ENCODE data around the gene GALNT17.
"Not testable (repeated sequence)": the region's sequence is repeated elsewhere in the genome, so short reads cannot be mapped to it uniquely, and the experiment has no call there.

GALNT17 gene

DNA sequence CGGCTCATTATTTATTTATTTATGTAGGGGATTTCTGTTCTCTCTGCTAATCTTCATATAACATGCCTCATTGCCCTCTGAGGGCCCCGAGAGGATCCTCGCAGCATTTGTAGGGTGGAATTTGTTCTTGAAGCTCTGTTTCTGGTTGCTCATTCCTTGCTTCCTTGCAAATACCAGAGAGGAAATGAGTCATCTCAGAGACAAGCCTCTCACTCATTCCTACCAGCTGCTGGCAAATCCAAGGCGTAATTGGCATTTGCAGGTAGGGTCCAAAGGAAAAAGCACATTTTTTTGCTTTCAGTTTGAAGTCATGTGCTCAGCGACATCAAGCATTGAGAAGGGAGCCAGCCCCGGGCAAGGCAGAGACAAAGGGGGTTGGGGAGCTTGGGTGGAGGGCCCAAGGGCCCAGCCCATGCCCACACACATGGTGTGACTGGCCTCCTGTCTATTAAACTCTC is 501.6 kb downstream of the GALNT17 start:
- TF ChIP-seq, protein P1, sequence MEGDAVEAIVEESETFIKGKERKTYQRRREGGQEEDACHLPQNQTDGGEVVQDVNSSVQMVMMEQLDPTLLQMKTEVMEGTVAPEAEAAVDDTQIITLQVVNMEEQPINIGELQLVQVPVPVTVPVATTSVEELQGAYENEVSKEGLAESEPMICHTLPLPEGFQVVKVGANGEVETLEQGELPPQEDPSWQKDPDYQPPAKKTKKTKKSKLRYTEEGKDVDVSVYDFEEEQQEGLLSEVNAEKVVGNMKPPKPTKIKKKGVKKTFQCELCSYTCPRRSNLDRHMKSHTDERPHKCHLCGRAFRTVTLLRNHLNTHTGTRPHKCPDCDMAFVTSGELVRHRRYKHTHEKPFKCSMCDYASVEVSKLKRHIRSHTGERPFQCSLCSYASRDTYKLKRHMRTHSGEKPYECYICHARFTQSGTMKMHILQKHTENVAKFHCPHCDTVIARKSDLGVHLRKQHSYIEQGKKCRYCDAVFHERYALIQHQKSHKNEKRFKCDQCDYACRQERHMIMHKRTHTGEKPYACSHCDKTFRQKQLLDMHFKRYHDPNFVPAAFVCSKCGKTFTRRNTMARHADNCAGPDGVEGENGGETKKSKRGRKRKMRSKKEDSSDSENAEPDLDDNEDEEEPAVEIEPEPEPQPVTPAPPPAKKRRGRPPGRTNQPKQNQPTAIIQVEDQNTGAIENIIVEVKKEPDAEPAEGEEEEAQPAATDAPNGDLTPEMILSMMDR (IDR thresholded peaks at IDR 0.05; ENCODE audit: control insufficient read depth, extremely low read depth, insufficient read depth): no peak
- H3K4me3 ChIP-seq (ENCODE audit: low read depth, low read length): no peak overlapping the region
- DNase-seq (ENCODE audit: low read depth): no peak

DNA sequence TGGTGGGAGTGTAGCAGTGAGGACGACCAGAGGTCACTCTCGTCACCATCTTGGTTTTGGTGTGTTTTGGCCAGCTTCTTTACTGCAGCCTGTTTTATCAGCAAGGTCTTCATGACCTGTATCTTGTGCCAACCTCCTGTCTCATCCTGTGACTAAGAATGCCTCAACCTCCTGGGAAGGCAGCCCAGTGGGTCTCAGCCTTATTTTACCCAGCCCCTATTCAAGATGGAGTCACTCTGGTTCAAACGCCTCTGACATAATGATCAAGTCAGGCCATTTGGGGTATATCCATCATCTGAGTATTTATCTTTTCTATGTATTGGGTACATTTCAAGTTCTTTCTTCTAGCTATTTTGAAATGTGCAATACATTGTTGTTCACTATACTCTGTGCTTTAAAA is 503.9 kb downstream of the GALNT17 start:
- not testable (repeated sequence) for H3K4me3 ChIP-seq (ENCODE audit: low read depth, low read length)

GRCh38 chr7:71636329-71636728 is 504.4 kb downstream of the GALNT17 start:
- no peak for DNase-seq (ENCODE audit: low read depth)
- TF ChIP-seq, protein P1 (IDR thresholded peaks at IDR 0.05; ENCODE audit: control insufficient read depth, extremely low read depth, insufficient read depth): no peak
- H3K4me3 ChIP-seq (ENCODE audit: low read depth, low read length): no peak overlapping the region

More for the DNA sequence above, 503.9 kb downstream of the GALNT17 start:
- not testable (repeated sequence) for DNase-seq (ENCODE audit: low read depth)

DNA sequence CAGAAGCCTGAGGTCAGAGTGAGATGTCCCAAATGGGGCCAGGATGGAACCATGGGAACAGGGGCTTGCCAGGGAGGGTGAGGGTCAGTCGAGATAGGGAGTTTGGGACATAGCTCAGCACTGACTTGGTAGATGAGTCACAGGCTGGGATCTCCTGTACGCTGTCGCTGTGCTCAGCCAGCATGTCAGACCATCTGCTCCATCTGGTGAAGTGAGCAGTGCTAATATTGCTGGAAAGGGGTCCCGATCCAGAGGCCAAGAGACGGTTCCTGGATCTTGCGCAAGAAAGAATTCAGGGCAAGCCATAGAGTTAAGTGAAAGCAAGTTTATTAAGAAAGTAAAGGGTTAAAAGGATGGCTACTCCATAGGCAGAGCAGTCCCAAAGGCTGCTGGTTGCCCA is 505.6 kb downstream of the GALNT17 start:
- no peak for DNase-seq (ENCODE audit: low read depth)
- TF ChIP-seq, protein P1 (IDR thresholded peaks at IDR 0.05; ENCODE audit: control insufficient read depth, extremely low read depth, insufficient read depth): no peak
- H3K4me3 ChIP-seq (ENCODE audit: low read depth, low read length): no peak overlapping the region

DNA sequence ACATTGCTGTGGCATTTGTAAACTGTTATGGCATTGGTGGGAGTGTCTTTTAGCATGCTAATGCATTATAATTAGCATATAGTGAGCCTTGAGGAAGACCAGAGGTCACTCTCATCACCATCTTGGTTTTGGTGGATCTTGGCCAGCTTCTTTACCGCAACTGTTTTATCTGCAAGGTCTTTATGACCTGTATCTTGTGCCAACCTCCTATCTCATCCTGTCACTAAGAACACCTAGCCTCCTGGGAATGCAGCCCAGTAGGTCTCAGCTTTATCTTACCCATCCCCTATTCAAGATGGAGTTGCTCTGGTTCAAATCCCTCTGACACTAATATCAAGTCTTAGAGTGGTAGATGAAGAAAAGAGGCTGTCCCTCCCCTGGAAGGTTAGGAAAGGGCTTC is 506.2 kb downstream of the GALNT17 start:
- no peak overlapping the region for H3K4me3 ChIP-seq (ENCODE audit: low read depth, low read length)
- TF ChIP-seq, protein P1 (IDR thresholded peaks at IDR 0.05; ENCODE audit: control insufficient read depth, extremely low read depth, insufficient read depth): no peak
- DNase-seq (ENCODE audit: low read depth): no peak

- no peak overlapping the region for H3K4me3 ChIP-seq (ENCODE audit: low read depth, low read length)
- no peak for DNase-seq (ENCODE audit: low read depth)
- TF ChIP-seq, protein P1 (IDR thresholded peaks at IDR 0.05; ENCODE audit: control insufficient read depth, extremely low read depth, insufficient read depth): no peak
These were observed 507.6 kb downstream of the GALNT17 start for GRCh38 chr7:71639382-71640085.

DNA sequence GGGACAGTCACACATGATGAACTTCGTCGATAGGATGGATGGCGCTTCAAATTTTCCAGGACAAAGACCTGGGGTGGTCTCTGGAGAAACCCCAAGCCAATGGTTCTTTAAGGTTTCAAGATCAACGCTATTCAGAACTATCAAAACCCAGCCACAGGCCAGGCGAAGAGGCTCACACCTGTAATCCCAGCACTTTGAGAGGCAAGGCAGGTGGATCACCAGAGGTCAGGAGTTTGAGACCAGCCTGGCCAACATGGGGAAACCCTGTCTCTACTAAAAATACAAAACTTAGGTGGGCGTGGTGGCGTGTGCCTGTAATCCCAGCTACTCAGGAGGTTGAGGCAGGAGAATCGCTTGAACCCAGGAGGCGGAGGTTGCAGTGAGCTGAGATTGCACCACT is 511.1 kb downstream of the GALNT17 start:
- not testable (repeated sequence) for H3K4me3 ChIP-seq (ENCODE audit: low read depth, low read length); DNase-seq (ENCODE audit: low read depth)

DNA sequence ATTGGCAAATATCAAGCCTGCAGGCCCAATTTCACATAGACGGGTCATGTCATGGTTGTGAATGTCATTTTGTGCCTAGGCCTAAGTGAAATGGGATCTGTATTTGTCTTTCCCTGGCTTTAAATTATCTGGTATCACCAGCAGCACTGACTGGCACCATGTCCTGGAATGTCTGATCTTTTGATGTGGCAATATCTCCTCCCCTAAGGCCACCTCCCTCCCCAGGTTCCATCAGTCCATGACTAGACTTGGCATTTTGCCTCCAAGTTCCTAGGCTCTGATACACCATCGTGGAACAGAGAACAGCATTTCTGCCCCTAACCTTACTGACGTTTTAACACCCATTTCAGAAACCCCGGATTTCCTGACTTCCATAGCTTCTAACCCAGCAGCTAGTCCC is 513.9 kb downstream of the GALNT17 start:
- no peak for DNase-seq (ENCODE audit: low read depth)
- TF ChIP-seq, protein P1 (IDR thresholded peaks at IDR 0.05; ENCODE audit: control insufficient read depth, extremely low read depth, insufficient read depth): no peak
- no peak overlapping the region for H3K4me3 ChIP-seq (ENCODE audit: low read depth, low read length)

Measured in LNCaP clone FGC (cell line).